ENCODE results near the gene AKAIN1. TPM values are rescaled to one million over a fixed set of nuclear protein-coding genes. Genes with fewer than 3 reads are reported as not detected.

The AKAIN1 gene
- total and polyA plus RNA-seq, 2 of the 8 experiments (the other 6 are each of a cell fraction or from before 2014, with no cell fraction given): not detected

- TF ChIP-seq HDAC2 (IDR thresholded peaks at IDR 0.05; ENCODE audit: borderline replicate concordance in 1 of 2, low read depth in 2 of 2, low read length in 2 of 2) (no peak), SIRT6 (IDR thresholded peaks at IDR 0.05; ENCODE audit: low read length) (no peak), RXRA (IDR thresholded peaks at IDR 0.05; ENCODE audit: insufficient read depth, low read depth, low read length) (no peak), NRF1 (IDR thresholded peaks at IDR 0.05; ENCODE audit: low read depth, low read length) (no peak), RFX5 (IDR thresholded peaks at IDR 0.05; ENCODE audit: borderline replicate concordance, low read depth, low read length) (no peak)
Measured at GRCh38 chr18:5155907-5156287, 41.2 kb downstream of the AKAIN1 start (continued).
